Adipose tissue (tissue), 3 donors: ENCODE data around the gene BTBD7. TPM values are rescaled to one million over a fixed set of nuclear protein-coding genes. Genes with fewer than 3 reads are reported as not detected.
"Not testable (repeated sequence)": the region's sequence is repeated elsewhere in the genome, so short reads cannot be mapped to it uniquely, and the experiment has no call there.

Experiments used
- H3K27ac ChIP-seq: one replicate; pipeline ENCODE4 v1.5.1; 2013; ENCODE audit warnings: low read depth, low read length
- WGBS, 3 donors: extraction: QIAGEN DNeasy Blood & Tissue Kit; methylation state at CpG; one replicate each; pipeline ENCODE4 v1.1.7; 2013; 5-methylcytosine and 5-hydroxymethylcytosine counted together
- polyA plus RNA-seq, 3 donors: library from polyadenylated mRNA; stranded (reverse); fragments of 200-250 nt; gene quantifications; one replicate each; pipeline ENCODE4 v1.2.3, GENCODE V29; 2013
- donor health status: healthy with polysubstance abuse.
- donor health status: Bipolar disorder and iron deficiency.
- donor health status: healthy.

BTBD7 gene
- polyA plus RNA-seq, 3 donors: 4.4 to 10.0 (median 7.9) TPM

DNA sequence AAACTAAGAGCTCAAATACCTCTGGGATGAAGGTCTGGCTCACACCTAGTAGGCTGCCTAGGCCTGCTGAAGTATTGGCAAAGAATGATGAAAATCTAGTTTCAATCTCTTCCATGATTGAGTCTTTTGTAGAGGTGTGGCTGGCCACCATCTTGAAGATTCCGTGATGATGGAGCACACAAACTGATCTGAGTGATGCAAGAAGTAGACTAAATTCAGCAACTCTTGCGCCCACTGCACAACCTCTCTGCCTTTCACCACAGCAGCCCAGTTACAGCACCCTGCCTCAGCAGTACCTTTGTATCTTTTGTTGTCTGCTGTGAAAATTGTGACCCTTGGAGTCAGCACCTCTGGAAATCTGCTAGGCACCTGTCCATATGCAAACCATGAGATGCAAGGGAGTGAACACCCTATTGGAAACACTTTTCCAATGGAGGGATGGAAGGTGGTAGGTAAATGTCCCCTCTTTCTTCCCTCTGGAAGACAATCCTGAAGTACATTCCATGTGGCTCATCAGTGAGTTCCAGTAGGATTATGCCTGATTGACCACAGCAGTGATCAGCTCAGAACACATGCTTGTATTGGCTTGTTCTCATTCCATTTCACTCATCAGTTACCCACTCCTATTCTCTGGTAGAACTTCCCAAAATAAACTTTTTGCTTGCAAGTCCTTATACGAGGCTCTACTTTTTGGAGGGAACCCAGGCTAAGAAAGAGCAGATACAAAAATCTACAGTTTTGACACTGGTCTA is 58.6 kb downstream of the BTBD7 start:
- no peak overlapping the region for H3K27ac ChIP-seq
- 80 to 97% (median 87%) methylated on average over 3 of the region's 3 CpGs for WGBS, 3 donors

DNA sequence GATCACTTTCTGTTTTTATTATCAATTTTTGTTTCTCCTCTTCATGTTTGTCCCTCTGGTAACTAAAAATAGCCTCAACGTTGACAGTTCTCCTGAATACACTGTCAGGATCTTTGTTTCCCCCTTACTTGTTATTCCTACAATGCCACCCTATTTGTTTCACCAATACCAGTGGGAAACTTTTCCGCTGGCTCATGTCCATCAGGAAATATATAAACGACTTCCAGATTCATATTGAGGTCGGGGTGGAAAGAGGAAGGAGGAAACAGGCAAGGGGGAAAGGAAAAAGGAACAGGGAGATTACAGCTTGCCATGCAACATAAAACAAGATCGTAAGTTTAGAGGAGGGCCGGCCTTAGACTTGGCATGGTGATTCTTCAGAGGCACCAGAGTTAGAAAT is 61.7 kb downstream of the BTBD7 start:
- WGBS, 3 donors: 44 to 53% (median 48%) methylated on average over 6 of the region's 6 CpGs
- H3K27ac ChIP-seq: no peak overlapping the region

DNA sequence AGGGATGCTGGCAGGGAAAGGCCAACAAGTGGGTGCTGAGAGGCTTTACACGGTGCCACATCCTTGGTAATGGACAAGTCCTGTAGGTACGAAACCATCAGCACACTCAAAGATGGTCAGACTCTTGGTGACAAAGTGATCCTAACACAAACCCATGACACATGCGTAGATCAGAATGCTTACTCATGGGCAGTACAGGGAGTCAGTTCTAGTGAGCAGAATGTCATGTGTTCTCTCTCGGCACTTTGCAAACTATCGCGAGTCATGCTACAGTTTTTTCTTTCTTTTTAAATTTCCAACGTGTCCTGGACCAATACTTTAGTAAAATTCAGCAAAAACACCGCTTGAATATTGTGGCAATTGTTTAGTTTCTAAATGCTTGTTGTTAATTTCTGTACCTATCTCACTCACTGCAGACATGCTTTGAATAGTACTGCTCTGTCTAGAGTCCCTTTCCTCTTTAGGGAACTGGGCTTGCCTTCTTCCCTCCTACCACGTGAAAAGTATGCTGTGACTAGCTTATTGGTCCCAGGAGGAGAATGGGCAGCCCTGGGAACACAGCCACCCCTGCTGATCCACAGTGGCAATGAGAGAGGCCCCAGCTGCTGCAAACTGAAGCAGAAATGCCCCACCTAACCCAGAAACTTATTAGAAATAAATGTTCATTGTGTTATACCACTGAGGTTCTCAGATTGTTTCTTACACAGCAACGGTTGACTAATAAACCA is 63.3 kb downstream of the BTBD7 start:
- no peak overlapping the region for H3K27ac ChIP-seq
- 68 to 85% (median 81%) methylated on average over 10 of the region's 10 CpGs for WGBS, 3 donors

GRCh38 chr14:93268406-93268805 is 64.4 kb downstream of the BTBD7 start:
- WGBS, 3 donors: 95 to 100% (median 100%) methylated on average over 1 of the region's 1 CpG
- H3K27ac ChIP-seq: no peak overlapping the region

GRCh38 chr14:93267149-93267711 is 65.6 kb downstream of the BTBD7 start:
- 42 to 90% (median 81%) methylated on average over 3 of the region's 3 CpGs for WGBS, 3 donors

DNA sequence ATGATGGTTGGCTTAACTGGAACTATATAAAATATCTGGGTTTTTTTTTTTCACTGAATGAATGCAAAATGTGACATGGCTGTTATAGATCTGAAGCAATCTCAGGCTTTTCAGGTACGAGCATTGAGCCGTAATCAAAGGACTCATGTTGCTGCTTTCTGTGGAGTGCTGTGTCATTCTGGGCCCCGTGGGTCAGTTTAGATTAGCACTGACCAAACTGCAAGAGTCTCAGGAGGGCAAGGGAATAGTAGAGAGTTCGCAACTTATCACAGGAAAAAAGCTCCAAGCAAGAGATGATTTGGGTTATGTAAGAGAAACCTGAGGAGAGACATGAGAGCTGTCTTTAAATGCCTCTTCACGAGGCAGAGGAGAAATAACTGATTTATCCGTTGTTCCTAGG is 66.7 kb downstream of the BTBD7 start:
- H3K27ac ChIP-seq: no peak overlapping the region
- 82 to 89% (median 83%) methylated on average over 6 of the region's 6 CpGs for WGBS, 3 donors

More at GRCh38 chr14:93267149-93267711, 65.6 kb downstream of the BTBD7 start:
- H3K27ac ChIP-seq: no peak overlapping the region

DNA sequence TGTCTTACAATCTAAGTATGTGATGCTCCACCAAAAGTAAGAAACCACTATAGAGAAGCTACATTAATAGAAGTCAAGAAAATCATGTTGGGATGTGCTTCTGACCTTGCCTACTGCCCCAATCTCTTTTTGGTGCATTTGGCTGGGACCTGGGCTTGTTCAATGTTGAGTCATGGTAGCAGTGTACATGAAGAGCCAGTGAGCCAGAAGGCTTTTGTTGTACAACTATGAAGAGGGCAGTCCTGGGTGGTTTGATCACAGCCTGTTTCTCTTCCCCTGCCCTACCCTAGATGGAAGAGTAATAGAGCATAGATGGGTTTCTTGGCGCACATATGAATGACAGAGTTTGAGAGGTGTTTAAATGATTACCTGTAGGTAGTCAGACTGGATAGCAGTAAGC is 69.4 kb downstream of the BTBD7 start:
- H3K27ac ChIP-seq: no peak overlapping the region
- WGBS, 3 donors: 83 to 100% (median 96%) methylated on average over 1 of the region's 1 CpG

- H3K27ac ChIP-seq: no peak overlapping the region
- WGBS, 3 donors: 82 to 96% (median 87%) methylated on average over 2 of the region's 2 CpGs
Measured at GRCh38 chr14:93262446-93262845, 70.4 kb downstream of the BTBD7 start.

- 92 to 99% (median 92%) methylated on average over 7 of the region's 7 CpGs for whole genome bisulfite sequencing, 3 donors
- H3K27ac ChIP-seq: no peak overlapping the region
Measured at GRCh38 chr14:93249128-93249831, 83.6 kb downstream of the BTBD7 start.

- no peak overlapping the region for H3K27ac ChIP-seq
Measured at GRCh38 chr14:93246534-93246933, 86.3 kb downstream of the BTBD7 start.

DNA sequence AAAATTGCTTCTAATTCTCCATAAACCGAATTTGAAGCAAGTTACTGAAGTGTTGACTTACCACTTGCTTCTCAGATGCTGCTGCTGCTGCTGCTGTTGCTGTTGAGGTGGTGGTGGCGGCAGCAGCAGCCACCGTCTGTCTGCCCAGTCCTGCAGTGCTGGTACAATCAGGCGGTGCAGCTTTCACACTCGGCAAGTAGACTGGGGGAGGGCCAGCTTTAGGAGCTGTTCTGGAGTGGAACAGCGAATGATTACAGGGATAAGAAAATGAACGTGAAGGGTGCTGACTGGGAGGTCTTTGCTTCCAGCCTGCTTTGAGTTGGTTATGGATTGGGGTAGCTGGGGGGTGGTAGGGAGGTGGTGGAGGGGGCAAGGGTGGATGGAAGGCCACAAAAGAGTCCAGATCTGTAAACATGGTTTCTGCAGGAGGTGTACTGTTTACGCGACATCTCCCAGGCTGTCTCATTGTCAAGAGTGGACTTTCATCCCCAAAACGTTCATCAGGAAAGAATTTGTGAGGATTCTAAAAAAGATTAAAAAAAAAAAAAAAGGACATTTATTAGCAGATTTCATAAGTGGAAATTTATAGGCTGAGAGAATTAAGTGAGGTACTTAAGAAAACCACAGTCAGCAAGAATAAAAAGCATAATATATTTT is 86.9 kb downstream of the BTBD7 start:
- H3K27ac ChIP-seq: no peak overlapping the region

DNA sequence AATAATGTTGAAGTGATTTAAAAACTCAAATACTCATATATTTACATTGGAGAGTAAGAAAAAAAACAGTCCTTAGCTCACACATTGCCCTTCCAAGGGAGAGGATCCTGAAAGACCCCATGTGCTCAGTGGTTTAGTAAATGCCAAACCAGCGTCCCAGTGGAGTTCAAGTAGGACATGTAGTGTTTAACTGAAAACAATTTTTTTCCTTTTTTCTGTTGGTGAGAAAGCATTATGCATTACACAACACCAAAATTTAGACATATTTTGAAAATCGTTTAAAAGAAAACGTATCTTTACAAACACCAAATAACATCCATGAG is 92.2 kb downstream of the BTBD7 start:
- no peak overlapping the region for H3K27ac ChIP-seq
- WGBS, 3 donors: 73 to 88% (median 81%) methylated on average over 3 of the region's 3 CpGs

More for the DNA sequence above, 86.9 kb downstream of the BTBD7 start:
- 82 to 91% (median 87%) methylated on average over 10 of the region's 10 CpGs for WGBS, 3 donors

DNA sequence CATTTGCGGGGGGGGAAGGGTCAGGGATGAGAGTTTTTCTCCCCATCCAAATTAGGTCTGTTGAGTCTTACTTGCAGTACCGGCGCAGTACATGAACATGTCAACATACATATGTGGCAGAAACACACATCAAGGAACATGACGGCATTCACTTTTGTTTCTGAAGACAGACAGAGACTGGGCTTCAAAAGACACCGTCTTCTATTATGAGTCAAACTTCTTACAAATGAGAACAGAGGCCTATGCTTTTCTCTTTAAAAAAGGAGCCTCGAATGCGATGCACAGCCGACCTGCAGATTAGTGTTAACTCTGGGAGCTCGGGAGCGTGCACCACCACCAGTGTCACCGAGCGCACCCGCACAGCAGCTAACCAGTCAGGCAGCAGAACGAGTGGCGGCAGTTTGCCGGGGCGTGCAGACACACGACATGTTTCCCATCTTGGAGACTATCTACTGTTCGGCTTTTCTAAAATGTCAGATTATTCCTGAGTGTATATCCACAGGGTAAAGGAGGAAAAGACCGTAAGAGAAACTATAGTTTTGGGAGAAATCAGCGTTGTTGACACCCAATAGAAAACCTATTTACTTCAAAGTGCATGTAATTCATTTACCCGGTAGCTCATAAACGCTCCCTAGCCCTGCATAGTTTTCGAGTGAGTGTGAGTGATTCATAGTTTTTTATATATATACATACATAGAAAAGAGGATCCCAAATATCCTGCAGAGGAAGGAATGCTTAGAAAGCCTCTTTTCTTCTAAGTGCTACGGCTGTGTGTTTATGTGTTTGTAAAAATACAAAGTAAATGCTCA is 92.8 kb downstream of the BTBD7 start:
- no peak overlapping the region for H3K27ac ChIP-seq
- 94 to 96% (median 96%) methylated on average over 25 of the region's 25 CpGs for WGBS, 3 donors

DNA sequence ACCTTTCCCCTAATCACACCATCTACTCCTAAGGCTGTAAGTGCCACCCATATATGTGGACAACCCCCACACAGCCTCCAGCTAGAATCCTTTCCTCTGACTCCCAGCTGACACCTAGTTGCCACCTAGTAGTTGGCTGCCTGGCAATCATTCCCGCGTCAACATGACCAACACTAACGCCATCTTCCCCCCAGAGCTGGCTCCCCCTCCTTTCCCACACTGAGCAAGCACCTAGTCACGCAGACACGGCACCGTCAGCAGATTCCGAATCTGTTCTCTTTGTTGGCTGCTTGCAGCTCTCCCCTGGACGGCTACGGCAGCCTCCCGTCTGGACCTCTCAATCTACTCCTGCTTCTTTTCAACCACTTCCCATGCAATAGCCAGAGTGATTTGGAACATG is 98.0 kb downstream of the BTBD7 start:
- H3K27ac ChIP-seq: no peak overlapping the region
- 46 to 51% (median 49%) methylated on average over 10 of the region's 10 CpGs for WGBS, 3 donors

- 86 to 90% (median 87%) methylated on average over 5 of the region's 5 CpGs for WGBS, 3 donors
- not testable (repeated sequence) for H3K27ac ChIP-seq
Measured at GRCh38 chr14:93233078-93233477, 99.8 kb downstream of the BTBD7 start.

DNA sequence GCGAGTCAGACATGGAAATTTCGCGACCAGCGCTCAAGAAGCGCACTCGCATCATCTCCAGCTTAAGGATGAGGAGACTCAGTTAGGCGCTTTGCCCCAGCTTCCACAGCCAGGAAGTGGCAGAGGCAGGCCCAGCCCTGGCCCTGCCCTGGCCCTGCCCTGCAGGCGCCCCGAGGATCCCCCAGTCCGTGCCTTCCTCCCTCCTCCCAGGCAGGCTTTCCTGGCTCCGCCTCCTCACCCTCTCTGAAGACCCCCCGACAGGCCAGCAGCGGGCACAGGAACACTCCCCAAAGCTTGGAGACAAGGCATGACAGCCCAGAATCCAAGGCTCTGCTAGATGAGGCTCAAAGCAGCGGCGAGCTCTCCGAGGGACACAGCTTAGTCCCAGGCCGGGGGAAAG is 100.7 kb downstream of the BTBD7 start:
- 50 to 62% (median 52%) methylated on average over 17 of the region's 17 CpGs for WGBS, 3 donors
- no peak overlapping the region for H3K27ac ChIP-seq

- H3K27ac ChIP-seq: no peak overlapping the region
- 25 to 34% (median 34%) methylated on average over 39 of the region's 39 CpGs for WGBS, 3 donors
Measured at GRCh38 chr14:93231129-93231979, 101.5 kb downstream of the BTBD7 start.
